Middle frontal gyrus (tissue), 1 donor: Measurements from ENCODE around the gene MAPK1IP1L.
"Not testable (repeated sequence)": the region's sequence is repeated elsewhere in the genome, so short reads cannot be mapped to it uniquely, and the experiment has no call there.

Experiments used
- DNase-seq: peaks from one replicate; pipeline ENCODE4 v3.0.0-alpha.2; 2015; ENCODE audit warnings: low spot score; ENCODE audit errors: extremely low spot score

Gene MAPK1IP1L

DNA sequence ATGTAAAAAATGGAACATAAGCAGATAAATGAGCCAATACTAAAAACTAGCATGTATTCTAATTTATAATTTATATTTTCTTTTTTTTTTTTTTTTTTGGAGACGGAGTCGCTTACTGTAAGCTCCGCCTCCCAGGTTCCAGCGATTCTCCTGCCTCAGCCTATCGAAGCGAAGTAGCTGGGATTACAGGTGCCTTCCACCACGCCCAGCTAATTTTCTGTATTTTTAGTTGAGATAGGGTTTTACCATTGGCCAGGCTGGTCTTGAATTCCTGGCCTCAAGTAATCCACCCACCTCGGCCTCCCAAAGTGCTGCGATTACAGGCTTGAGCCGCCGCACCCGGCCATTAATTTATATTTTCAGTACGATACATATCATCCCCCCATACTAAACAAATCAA is 2.7 kb downstream of the MAPK1IP1L start:
- no peak for DNase-seq

DNA sequence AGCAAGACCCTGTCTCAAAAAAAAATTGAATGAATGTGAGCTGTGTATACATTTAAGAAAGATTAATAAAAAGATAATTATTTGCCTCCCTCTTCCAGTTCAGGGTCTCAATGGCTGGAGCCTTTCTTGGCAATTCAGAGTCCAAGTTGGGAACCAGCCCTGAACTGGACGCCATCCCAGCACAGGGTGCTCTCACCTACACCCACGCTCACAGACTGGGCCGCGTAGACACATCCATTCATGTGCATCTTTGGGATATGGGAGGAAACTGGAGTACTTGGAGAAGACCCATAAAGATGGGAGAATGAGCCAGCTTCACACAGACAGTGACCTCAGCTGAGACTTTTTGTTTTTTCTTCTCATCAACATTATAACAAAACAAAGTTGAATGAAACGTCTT is 6.5 kb downstream of the MAPK1IP1L start:
- no peak for DNase-seq

- DNase-seq: no peak
Observed at GRCh38 chr14:55059333-55059732, 7.9 kb downstream of the MAPK1IP1L start.

GRCh38 chr14:55062517-55063351 is 11.3 kb downstream of the MAPK1IP1L start:
- DNase-seq: no peak

DNA sequence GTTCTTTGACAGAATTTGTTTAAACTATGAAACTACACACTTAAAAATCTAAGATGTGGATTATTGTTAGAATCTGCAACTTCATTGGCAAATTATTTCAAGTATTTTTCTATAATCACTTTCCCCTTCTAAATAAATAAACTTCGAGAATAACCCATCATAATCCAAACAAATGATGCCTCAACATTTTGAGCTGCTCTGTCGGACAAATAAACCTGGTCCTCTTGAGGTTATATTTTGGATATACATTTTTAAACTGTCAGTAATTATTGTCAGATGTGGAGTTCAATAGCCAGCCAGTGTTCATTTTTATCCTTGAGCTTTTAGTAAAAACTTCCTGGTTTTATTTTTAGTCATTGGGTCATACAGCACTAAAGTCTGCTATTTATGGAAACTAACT is 13.4 kb downstream of the MAPK1IP1L start:
- DNase-seq: not testable (repeated sequence)

GRCh38 chr14:55065411-55065810 is 14.0 kb downstream of the MAPK1IP1L start:
- no peak for DNase-seq

DNA sequence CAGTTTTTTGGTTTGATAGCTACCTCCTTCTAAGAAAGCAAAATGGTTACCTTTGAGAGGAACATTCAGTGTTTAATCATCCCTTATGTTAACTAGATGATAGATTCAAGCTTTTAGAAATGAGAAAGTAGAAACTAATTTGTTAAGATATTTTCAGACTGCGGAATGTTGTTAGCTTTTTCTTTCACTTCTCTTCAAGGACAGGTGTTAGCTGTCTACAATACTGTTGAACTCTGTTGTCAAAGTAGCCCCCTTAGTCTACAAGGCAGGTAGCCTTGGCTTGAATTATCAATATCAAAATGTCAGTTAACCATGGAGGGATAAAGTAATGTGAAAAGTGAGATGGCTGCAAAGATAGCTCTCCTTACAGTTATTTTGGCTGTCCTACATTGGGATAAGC is 14.8 kb downstream of the MAPK1IP1L start:
- DNase-seq: no peak

DNA sequence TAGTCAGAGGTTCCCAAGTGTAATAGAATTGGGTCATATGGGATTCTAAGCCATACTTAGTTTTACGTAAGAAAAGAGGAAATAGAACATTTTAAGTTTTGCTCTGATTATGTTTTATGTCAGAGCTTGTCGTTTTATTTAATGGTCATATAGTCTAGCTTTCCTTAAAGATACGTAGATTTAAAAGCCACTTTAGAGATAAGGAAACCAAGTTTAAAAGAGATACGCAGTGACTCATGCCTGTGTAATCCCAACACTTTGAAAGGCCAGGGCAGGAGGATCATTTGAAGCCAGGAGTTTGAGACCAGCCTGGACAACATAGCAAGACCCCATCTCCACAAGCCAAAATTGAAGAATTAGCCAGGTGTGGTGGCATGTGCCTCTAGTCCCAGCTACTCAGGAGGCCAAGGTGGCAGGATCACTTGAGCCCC is 19.5 kb downstream of the MAPK1IP1L start:
- no peak for DNase-seq

GRCh38 chr14:55071870-55072640 is 20.6 kb downstream of the MAPK1IP1L start:
- DNase-seq: peak; percentile 37

GRCh38 chr14:55073856-55074255 is 22.4 kb downstream of the MAPK1IP1L start:
- DNase-seq: no peak

DNA sequence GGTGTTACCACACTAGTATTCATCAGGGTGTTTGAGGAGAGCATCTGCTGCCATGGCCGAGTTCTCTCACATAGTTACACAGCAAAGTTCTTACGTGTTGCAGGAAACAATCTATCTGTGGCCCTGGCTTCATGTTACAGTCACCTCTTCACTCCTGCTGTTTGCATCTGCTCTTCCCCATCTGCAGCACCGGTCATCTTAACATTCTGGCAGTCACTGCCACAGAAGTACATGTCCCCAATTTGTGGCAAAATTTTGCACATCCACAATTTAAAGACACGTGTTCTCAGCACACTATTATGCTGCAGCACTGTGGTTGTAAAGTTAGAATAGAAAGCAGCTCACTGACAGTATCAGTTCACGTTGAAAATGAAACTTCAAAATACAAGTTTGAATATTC is 23.2 kb downstream of the MAPK1IP1L start:
- no peak for DNase-seq

GRCh38 chr14:55075628-55076175 is 24.3 kb downstream of the MAPK1IP1L start:
- DNase-seq: no peak

- DNase-seq: no peak
Observed at GRCh38 chr14:55077170-55078151, 26.0 kb downstream of the MAPK1IP1L start.

GRCh38 chr14:55079961-55080360 is 28.5 kb downstream of the MAPK1IP1L start:
- not testable (repeated sequence) for DNase-seq

- DNase-seq: no peak
Observed at GRCh38 chr14:55084401-55085059, 33.1 kb downstream of the MAPK1IP1L start.

DNA sequence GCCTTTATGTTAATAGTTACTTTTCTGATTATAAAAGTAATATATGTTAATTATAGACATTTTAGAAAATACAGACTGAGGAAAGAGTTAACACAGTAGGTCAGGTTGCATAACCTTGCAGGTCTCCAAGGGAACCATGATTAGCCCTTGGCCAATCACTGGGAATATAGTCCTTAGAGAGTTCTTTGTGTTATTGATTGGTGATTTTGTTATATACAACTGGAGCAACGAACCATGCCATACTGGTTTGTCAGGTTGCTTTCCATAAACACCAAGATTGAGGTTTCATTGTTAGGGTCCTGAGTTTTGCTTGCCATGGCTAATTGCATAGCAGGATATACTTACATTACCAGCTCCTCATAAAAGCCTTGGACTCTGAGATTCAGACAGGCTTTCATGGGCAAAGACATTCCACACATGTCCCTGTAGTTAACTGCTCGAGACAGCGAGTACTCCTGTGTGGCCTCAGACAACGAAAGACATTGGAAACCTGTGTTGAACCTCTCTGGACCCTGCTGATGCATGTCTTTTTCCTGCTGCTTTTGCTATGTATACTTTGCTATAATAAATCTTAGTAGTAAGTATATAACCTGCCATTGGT is 33.7 kb downstream of the MAPK1IP1L start:
- DNase-seq: no peak

GRCh38 chr14:55086938-55087337 is 35.5 kb downstream of the MAPK1IP1L start:
- no peak for DNase-seq

- no peak for DNase-seq
Observed at GRCh38 chr14:55088356-55088755, 36.9 kb downstream of the MAPK1IP1L start.

- no peak for DNase-seq
Observed at GRCh38 chr14:55092341-55092740, 40.9 kb downstream of the MAPK1IP1L start.
